NOMO-1 (cell line): Measurements from ENCODE around the gene CACNG6.

Experiments
- DNase-seq, 2 experiments: peaks; one replicate each; lab custom pipeline; 2025; ENCODE audit not compliant: unreplicated experiment in 2 of 2; lab: John Stamatoyannopoulos, UW

CACNG6 gene

GRCh38 chr19:53965091-53965490 lies 26.3 kb upstream of the CACNG6 start:
- DNase-seq = no peak

GRCh38 chr19:53966931-53967330 lies 24.5 kb upstream of the CACNG6 start:
- DNase-seq = no peak

- no peak for DNase-seq
Measured at GRCh38 chr19:53969366-53969765, 22.1 kb upstream of the CACNG6 start.

- peak; percentile 59 to 71 for DNase-seq
Measured at GRCh38 chr19:53971673-53972072, 19.8 kb upstream of the CACNG6 start.

GRCh38 chr19:53977429-53977990 lies 13.9 kb upstream of the CACNG6 start:
- DNase-seq = peak; percentile 34 to 63

GRCh38 chr19:53977991-53978731 lies 13.3 kb upstream of the CACNG6 start:
- DNase-seq = no peak

- DNase-seq = no peak
Measured at GRCh38 chr19:53978975-53979801, 12.2 kb upstream of the CACNG6 start.

GRCh38 chr19:53980539-53981375 lies 10.7 kb upstream of the CACNG6 start:
- DNase-seq = no peak

- no peak for DNase-seq
Measured at GRCh38 chr19:53981376-53981951, 10.0 kb upstream of the CACNG6 start.

- DNase-seq = no peak
Measured at GRCh38 chr19:53982001-53982451, 9.4 kb upstream of the CACNG6 start.

GRCh38 chr19:53982611-53983010 lies 8.8 kb upstream of the CACNG6 start:
- DNase-seq = peak in 1 of 2 experiments; percentile 37

- no peak for DNase-seq
Measured at GRCh38 chr19:53983457-53984289, 7.8 kb upstream of the CACNG6 start.

GRCh38 chr19:53985863-53986262 lies 5.6 kb upstream of the CACNG6 start:
- no peak for DNase-seq

GRCh38 chr19:53988981-53989380 lies 2.5 kb upstream of the CACNG6 start:
- no peak for DNase-seq

GRCh38 chr19:53989600-53990533 lies 1.6 kb upstream of the CACNG6 start:
- DNase-seq = no peak

GRCh38 chr19:53992211-53992610 lies 774 bp downstream of the CACNG6 start:
- DNase-seq = no peak

GRCh38 chr19:53992815-53993214 lies 1.4 kb downstream of the CACNG6 start:
- DNase-seq = no peak

GRCh38 chr19:53993448-53993847 lies 2.0 kb downstream of the CACNG6 start:
- DNase-seq = no peak
